Measurements from ENCODE around the gene CUL2. TPM values are rescaled to one million over a fixed set of nuclear protein-coding genes. Genes with fewer than 3 reads are reported as not detected.

CUL2 gene
- total and polyA plus RNA-seq, 2 of the 4 experiments (the other 2 are of a cell fraction), result 18.9 to 36.6 TPM

DNA sequence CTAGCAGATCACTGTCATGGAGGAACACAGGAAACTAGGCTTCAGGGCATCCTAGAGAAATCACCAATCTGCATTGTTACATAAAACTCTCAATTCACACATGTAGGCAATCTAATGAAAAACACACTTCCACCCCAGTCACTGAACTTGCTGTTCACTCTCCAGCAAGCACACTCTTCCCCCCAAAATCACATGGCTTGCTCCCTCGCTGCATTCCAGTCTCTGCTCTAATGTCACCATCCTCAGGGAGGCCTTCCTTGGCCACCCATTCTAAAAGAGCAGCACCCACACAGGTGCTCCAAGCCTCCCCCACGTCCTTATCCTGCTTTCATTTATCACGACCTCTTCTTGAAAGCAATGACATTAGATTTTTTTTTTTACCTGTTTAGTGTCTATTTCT, 19.6 kb downstream of the CUL2 start:
- Histone ChIP-seq H2BK20ac (ENCODE audit: low read depth, low read length) (no peak overlapping the region), H3K4ac (ENCODE audit: low read depth, low read length) (no peak overlapping the region), H4K5ac (ENCODE audit: low read depth, low read length) (no peak overlapping the region), H2AK5ac (ENCODE audit: low read depth, low read length) (no peak overlapping the region), H3K27ac (ENCODE audit: insufficient read depth, low read length) (no peak overlapping the region), H2BK5ac (ENCODE audit: low read depth, low read length, poor library complexity, severe bottlenecking) (no peak overlapping the region), H3K4me1 (ENCODE audit: control insufficient read depth, insufficient read depth, low read length) (peaks cover 3% of the 10 kb centered on the region), H3K79me1 (ENCODE audit: low read depth in 1 of 2, low read length in 2 of 2) (peaks cover 30 to 50% of the 10 kb centered on the region in 2 experiments), H2AK9ac (replicated peaks; ENCODE audit: low read depth, low read length, poor library complexity) (no peak overlapping the region), H3K4me3 (ENCODE audit: insufficient read depth, low read depth, low read length) (no peak overlapping the region), H3K14ac (replicated peaks; ENCODE audit: low read depth, low read length) (no peak overlapping the region), H3K9me3 (ENCODE audit: control insufficient read depth, insufficient read depth, low read length) (no peaks in the 10 kb centered on the region), H3K23ac (ENCODE audit: low read depth, low read length) (no peak overlapping the region), H3K27me3 (ENCODE audit: control insufficient read depth, insufficient read depth, low read length) (no peaks in the 10 kb centered on the region), H2AFZ (replicated peaks; ENCODE audit: low read length, poor library complexity) (no peak overlapping the region), H4K8ac (ENCODE audit: low read depth in 2 of 2, low read length in 2 of 2) (no peak overlapping the region), H4K20me1 (ENCODE audit: insufficient read depth, low read length) (peaks cover 18% of the 10 kb centered on the region; the same call in 1 of the 2 replicates), H3K4me2 (ENCODE audit: low read depth, low read length) (no peak overlapping the region), H3K18ac (ENCODE audit: low read depth, low read length) (no peak overlapping the region), H2BK15ac (ENCODE audit: low read depth, low read length) (no peak overlapping the region), H3K9ac (ENCODE audit: low read depth, low read length) (no peak overlapping the region), H3K9me1 (ENCODE audit: insufficient read depth, low read length) (peaks cover 5% of the 10 kb centered on the region), H3K36me3 (ENCODE audit: control insufficient read depth, insufficient read depth, low read length) (peaks cover 11% of the 10 kb centered on the region), H2BK120ac (ENCODE audit: low read depth, low read length) (no peak overlapping the region), H3K56ac (ENCODE audit: extremely low read depth, insufficient read depth, low read length) (no peak overlapping the region), H4K91ac (ENCODE audit: insufficient read depth, low read depth, low read length) (no peak overlapping the region)
- dilution Hi-C loops (cut with HindIII; ENCODE audit: low sequenced_read_pairs, unreplicated experiment), result no loop called here
- TF ChIP-seq USF2 (IDR thresholded peaks at IDR 0.05; ENCODE audit: low read depth, low read length), result no peak
- TF ChIP-seq MAZ (IDR thresholded peaks at IDR 0.05; ENCODE audit: borderline replicate concordance, low read depth, low read length), result no peak
- no peak for TF ChIP-seq BHLHE40 (IDR thresholded peaks at IDR 0.05; ENCODE audit: low read depth, low read length)
- no peak for TF ChIP-seq MXI1 (IDR thresholded peaks at IDR 0.05; ENCODE audit: borderline replicate concordance, low read depth, low read length)
- TF ChIP-seq CHD1 (IDR thresholded peaks at IDR 0.05; ENCODE audit: low read depth, low read length), result no peak
- TF ChIP-seq, protein P1, sequence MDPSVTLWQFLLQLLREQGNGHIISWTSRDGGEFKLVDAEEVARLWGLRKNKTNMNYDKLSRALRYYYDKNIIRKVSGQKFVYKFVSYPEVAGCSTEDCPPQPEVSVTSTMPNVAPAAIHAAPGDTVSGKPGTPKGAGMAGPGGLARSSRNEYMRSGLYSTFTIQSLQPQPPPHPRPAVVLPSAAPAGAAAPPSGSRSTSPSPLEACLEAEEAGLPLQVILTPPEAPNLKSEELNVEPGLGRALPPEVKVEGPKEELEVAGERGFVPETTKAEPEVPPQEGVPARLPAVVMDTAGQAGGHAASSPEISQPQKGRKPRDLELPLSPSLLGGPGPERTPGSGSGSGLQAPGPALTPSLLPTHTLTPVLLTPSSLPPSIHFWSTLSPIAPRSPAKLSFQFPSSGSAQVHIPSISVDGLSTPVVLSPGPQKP (IDR thresholded peaks at IDR 0.05; ENCODE audit: borderline replicate concordance, low read depth, low read length), result no peak
- no peak for TF ChIP-seq CEBPB (IDR thresholded peaks at IDR 0.05; ENCODE audit: low read depth, low read length)
- TF ChIP-seq, protein P2, sequence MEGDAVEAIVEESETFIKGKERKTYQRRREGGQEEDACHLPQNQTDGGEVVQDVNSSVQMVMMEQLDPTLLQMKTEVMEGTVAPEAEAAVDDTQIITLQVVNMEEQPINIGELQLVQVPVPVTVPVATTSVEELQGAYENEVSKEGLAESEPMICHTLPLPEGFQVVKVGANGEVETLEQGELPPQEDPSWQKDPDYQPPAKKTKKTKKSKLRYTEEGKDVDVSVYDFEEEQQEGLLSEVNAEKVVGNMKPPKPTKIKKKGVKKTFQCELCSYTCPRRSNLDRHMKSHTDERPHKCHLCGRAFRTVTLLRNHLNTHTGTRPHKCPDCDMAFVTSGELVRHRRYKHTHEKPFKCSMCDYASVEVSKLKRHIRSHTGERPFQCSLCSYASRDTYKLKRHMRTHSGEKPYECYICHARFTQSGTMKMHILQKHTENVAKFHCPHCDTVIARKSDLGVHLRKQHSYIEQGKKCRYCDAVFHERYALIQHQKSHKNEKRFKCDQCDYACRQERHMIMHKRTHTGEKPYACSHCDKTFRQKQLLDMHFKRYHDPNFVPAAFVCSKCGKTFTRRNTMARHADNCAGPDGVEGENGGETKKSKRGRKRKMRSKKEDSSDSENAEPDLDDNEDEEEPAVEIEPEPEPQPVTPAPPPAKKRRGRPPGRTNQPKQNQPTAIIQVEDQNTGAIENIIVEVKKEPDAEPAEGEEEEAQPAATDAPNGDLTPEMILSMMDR (conservative IDR thresholded peaks at IDR 0.05; ENCODE audit: low read depth, low read length), result no peak
- no peak for TF ChIP-seq RFX5 (IDR thresholded peaks at IDR 0.05; ENCODE audit: low read depth, low read length)
- no peak for TF ChIP-seq MAFK (IDR thresholded peaks at IDR 0.05; ENCODE audit: low read depth, low read length)
- TF ChIP-seq RAD21 (IDR thresholded peaks at IDR 0.05; ENCODE audit: low read length), result no peak
- no peak for TF ChIP-seq POLR2A (IDR thresholded peaks at IDR 0.05; ENCODE audit: low read depth, low read length)
- TF ChIP-seq RCOR1 (IDR thresholded peaks at IDR 0.05; ENCODE audit: insufficient replicate concordance, low read length), result no peak
- no peak for TF ChIP-seq NFE2L2 (IDR thresholded peaks at IDR 0.05; ENCODE audit: low read depth, low read length)
- no peak for TF ChIP-seq SMC3 (IDR thresholded peaks at IDR 0.05; ENCODE audit: low read depth, low read length)
- TF ChIP-seq FOS (IDR thresholded peaks at IDR 0.05; ENCODE audit: low read depth, low read length), result no peak
- POLR2A ChIA-PET (ENCODE audit: unreplicated experiment), result interaction anchor here (0.5 kb wide), 1 partner anchor 89 kb away, joined by 3 read pairs; no protein-coding TSS in a partner anchor
- 80% methylated on average over 1 of the region's 3 CpGs; no CpG with 5 or more reads in 1 of the 2 experiments for WGBS, 2 experiments (ENCODE audit: extremely low coverage in 2 of 2, insufficient read length in 1 of 2)
- no peak for DNase-seq
- no TSS peak for BruUV-seq (replicated peaks)
- no peak for ATAC-seq (ENCODE audit: low read depth)
- intact Hi-C loops (cut with micrococcal nuclease), result no loop called here
- in situ Hi-C loops (cut with MboI; ENCODE audit: low sequenced_read_pairs), result no loop called here
- CTCF ChIA-PET, result interaction anchor here (0.6 kb wide), 1 partner anchor 133 kb away, joined by 3 read pairs; no protein-coding TSS in a partner anchor

All from IMR-90 (cell line).